ENCODE results near the gene ARRB1.

ARRB1 gene

DNA sequence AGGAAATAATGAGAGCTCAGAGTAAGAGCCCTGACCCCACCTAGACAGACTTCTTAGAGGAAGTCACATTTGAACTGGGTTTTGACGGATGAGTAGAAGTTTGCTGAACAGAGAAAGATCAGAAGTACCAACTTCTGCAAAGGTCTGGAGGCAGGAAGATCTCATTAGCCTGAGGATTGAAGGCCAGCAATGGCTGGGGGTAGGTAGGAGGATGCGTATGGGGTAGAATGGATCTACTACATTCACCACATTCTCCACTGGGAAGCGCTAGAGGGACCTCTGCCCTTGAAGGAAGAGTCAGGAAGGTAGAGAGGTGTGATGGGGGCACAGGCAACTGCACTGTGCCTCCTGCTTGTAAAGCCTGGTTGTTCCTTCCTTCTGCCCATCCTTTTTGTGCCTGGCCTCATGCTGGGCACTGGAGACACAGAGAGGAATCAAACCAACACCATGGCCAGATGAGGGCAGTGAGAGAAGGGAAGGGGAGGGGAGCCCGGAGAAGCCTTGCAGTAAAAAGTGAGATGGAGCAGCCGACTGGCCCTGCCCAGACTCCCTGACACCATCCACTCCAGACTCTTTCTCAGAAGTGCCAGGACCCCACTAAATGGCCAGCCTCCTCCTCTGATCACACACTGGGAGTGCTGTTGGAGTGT, 106.0 kb downstream of the ARRB1 start:
- Histone ChIP-seq H3K4me1 (ENCODE audit: control insufficient read depth, insufficient read depth, low read length) (no peaks in the 10 kb centered on the region), H3K9ac (ENCODE audit: low read depth, low read length) (no peak overlapping the region), H3K36me3 (ENCODE audit: control insufficient read depth, insufficient read depth, low read length) (no peaks in the 10 kb centered on the region), H3K4me3 (ENCODE audit: low read depth, low read length) (no peak overlapping the region), H3K9me3 (ENCODE audit: control insufficient read depth, insufficient read depth, low read length) (no peaks in the 10 kb centered on the region), H3K27me3 (ENCODE audit: control insufficient read depth, insufficient read depth, low read length) (peaks cover 35% of the 10 kb centered on the region)

DNA sequence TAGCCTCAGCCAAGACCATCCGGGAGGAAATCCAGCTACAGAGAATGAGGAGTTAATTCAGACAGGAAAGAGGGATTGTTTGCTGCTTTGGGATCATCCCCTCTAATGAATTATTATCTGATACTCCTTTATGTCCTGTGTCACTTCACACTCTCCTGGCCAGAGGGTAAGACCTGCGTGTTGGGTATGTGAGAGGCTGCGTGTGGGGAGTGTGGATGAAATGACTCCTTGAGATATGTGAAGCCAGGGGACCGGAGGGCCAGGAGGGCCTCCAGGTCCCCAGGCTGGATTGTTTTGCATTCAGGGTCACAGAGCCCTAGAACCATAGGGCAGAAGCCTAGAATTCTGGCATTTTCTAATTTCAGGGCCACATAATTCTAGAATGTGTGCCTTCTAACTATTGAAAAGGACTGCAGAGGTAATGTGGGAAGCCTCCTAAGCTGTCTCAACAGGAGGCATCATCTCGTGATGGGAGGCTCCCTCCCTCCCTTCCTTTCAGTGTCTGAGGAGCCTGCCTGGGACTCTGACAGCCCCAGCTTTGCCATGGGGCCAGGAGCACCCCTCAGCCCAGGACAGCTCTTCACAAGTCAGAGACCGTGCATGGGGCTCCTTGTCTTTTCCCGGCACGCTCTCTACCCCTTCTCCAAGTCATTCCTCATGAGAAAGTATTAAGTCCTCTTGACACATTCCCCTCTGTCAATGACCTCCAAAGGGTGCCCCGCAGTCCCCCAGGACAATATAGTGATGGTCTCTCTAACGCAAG, 107.2 kb downstream of the ARRB1 start:
- H3K36me3 ChIP-seq (ENCODE audit: control insufficient read depth, insufficient read depth, low read length) = no peaks in the 10 kb centered on the region
- no peak overlapping the region for H3K4me3 ChIP-seq (ENCODE audit: low read depth, low read length)
- peaks cover 46% of the 10 kb centered on the region for H3K27me3 ChIP-seq (ENCODE audit: control insufficient read depth, insufficient read depth, low read length)
- peaks cover under 1% of the 10 kb centered on the region for H3K4me1 ChIP-seq (ENCODE audit: control insufficient read depth, insufficient read depth, low read length)
- no peak overlapping the region for H3K9ac ChIP-seq (ENCODE audit: low read depth, low read length)
- no peaks in the 10 kb centered on the region for H3K9me3 ChIP-seq (ENCODE audit: control insufficient read depth, insufficient read depth, low read length)

DNA sequence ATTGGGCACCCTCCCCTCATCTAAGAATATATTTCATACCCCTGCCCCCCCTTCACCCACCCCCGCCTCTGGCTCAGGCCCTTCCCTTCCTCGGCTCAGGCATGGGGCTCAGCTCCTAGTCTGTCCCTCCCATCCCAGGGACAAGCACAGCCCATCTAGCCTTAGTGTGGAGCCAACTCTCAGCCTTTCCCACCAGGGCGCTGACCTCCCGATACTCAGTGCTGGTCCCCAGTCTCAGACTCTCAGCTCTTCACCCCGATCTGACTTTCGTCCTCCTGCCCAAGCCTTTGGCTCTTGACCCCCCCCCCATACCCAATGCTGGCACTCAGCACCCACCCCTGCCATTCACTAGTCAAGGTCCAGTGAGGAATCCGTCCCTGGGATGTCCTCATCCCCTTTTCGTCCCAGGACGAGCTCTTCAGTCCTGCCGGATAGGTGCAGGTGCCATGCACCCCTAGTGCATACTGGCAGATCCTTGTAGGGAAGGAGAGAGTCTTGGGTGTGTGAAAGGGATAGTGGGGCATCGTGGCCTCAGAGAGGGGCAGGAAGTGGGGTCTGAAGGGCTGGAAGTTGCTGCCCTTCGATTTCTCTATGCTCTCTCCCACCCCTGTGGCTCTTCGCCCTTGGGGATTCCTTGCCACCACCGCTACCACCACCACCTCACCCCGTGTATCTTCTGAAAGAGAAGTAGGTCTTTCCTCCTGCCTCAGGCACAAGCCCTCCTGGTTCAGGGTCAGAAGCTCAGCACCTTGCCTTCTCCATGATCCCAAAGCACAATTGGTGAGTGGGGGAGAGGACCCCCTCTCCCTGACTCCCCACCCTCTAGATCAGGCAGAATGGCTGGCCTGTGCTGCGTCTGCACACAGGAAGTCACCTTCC, 108.5 kb downstream of the ARRB1 start:
- no peaks in the 10 kb centered on the region for H3K9me3 ChIP-seq (ENCODE audit: control insufficient read depth, insufficient read depth, low read length)
- no peak overlapping the region for H3K9ac ChIP-seq (ENCODE audit: low read depth, low read length)
- H3K36me3 ChIP-seq (ENCODE audit: control insufficient read depth, insufficient read depth, low read length) = no peaks in the 10 kb centered on the region
- H3K4me3 ChIP-seq (ENCODE audit: low read depth, low read length) = peak overlapping the region; percentile 53
- peaks cover 53% of the 10 kb centered on the region for H3K27me3 ChIP-seq (ENCODE audit: control insufficient read depth, insufficient read depth, low read length)
- peaks cover 3% of the 10 kb centered on the region for H3K4me1 ChIP-seq (ENCODE audit: control insufficient read depth, insufficient read depth, low read length)

DNA sequence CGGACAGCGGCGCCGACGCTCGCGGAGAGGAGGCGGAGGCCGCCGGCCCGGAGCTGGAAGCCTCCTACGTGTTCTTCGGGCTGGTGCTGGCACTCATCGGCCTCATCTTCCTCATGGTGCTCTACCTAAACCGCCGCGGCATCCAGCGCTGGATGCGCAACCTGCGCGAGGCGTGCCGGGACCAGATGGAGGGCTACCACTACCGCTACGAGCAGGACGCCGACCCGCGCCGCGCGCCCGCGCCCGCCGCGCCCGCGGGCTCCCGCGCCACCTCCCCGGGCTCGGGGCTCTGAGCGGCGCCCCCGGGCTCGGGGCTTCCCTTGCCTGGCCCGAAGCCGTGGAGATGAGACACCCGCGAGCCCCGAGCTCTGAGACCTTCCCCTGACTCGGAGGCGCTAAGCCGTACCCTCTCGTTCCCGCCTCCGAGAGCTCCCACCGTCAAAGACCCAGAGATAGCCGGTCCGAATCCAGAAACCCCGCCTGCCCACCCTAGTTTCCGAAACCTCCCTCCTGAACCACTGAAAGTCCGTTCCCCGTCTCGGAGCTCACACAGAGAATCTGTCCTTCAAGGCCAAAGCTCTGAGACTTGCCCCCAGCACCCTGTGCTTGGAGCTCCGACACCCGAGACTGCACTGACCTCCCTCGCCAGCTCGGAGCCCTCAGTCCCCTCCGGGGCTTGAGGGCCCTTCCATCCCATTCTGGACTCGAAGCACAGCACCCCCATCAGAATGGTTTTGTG, 109.4 kb downstream of the ARRB1 start:
- peak overlapping the region; percentile 53 for H3K4me3 ChIP-seq (ENCODE audit: low read depth, low read length)
- H3K4me1 ChIP-seq (ENCODE audit: control insufficient read depth, insufficient read depth, low read length) = peaks cover 3% of the 10 kb centered on the region
- peaks cover 53% of the 10 kb centered on the region for H3K27me3 ChIP-seq (ENCODE audit: control insufficient read depth, insufficient read depth, low read length)
- no peak overlapping the region for H3K9ac ChIP-seq (ENCODE audit: low read depth, low read length)
- no peaks in the 10 kb centered on the region for H3K9me3 ChIP-seq (ENCODE audit: control insufficient read depth, insufficient read depth, low read length)
- no peaks in the 10 kb centered on the region for H3K36me3 ChIP-seq (ENCODE audit: control insufficient read depth, insufficient read depth, low read length)

DNA sequence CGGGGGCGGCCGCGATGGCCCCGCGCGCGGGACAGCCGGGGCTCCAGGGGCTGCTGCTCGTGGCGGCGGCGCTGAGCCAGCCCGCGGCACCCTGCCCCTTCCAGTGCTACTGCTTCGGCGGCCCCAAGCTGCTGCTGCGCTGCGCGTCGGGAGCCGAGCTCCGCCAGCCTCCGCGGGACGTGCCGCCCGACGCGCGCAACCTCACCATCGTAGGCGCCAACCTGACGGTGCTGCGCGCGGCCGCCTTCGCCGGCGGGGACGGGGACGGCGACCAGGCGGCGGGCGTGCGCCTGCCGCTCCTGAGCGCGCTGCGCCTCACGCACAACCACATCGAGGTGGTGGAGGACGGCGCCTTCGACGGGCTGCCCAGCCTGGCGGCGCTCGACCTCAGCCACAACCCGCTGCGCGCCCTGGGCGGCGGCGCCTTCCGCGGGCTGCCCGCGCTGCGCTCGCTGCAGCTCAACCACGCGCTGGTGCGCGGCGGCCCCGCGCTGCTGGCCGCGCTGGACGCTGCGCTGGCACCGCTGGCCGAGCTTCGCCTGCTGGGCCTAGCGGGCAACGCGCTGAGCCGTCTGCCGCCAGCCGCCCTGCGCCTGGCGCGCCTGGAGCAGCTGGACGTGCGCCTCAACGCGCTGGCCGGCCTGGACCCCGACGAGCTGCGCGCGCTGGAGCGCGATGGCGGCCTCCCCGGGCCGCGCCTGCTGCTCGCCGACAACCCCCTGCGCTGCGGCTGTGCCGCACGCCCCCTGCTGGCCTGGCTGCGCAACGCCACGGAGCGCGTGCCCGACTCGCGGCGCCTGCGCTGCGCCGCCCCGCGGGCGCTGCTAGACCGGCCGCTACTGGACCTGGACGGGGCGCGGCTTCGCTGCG, 110.2 kb downstream of the ARRB1 start:
- no peaks in the 10 kb centered on the region for H3K9me3 ChIP-seq (ENCODE audit: control insufficient read depth, insufficient read depth, low read length)
- H3K36me3 ChIP-seq (ENCODE audit: control insufficient read depth, insufficient read depth, low read length) = no peaks in the 10 kb centered on the region
- H3K27me3 ChIP-seq (ENCODE audit: control insufficient read depth, insufficient read depth, low read length) = peaks cover 53% of the 10 kb centered on the region
- H3K4me3 ChIP-seq (ENCODE audit: low read depth, low read length) = peak overlapping the region; percentile 53
- no peak overlapping the region for H3K9ac ChIP-seq (ENCODE audit: low read depth, low read length)
- H3K4me1 ChIP-seq (ENCODE audit: control insufficient read depth, insufficient read depth, low read length) = peaks cover 3% of the 10 kb centered on the region

DNA sequence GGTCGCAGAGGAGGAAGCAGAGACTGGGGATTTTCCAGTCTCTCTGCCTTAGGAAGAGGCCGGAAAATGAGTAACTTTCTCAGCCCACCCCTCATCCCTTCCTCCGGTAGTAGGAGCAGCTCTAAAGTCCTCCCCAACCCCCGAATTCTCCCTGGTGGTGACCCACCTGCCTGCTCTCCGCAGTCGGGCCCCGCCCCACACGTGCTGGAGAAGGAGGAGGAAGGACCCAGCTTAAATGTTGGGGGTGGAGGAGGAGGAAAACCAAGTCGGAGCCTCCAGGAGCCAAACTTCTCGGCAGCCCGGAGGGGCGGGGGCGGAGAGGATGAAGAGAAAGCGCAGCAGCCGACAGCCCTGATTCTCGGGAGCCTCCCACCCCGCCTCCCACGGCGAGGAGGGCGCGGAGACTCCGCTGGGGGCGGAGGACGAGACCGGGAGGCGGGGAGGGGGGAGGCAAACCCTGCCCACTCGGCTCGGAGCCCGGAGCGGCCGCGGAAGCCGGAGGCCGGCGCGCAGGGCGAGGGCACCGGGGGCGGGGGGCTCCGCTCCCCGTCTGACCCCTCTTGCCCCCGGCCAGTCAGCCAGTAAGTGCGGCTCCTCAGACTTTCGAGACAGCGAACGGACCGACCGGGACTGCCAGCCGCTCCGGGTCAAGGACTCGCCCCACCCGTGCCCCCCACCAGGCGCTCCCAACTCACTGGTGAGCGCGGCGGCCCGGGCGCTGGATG, 111.0 kb downstream of the ARRB1 start, which contains the start of gene TPBGL:
Gene TPBGL, plus strand, starts transcription at position 464 of the 725 bp plus-strand sequence. CDS start 276 bp downstream, outside the sequence.
- Histone ChIP-seq H3K4me1 (ENCODE audit: control insufficient read depth, insufficient read depth, low read length) (peaks cover 3% of the 10 kb centered on the region), H3K9ac (ENCODE audit: low read depth, low read length) (no peak within 1 kb of the TSS), H3K27me3 (ENCODE audit: control insufficient read depth, insufficient read depth, low read length) (peaks cover 56% of the 10 kb centered on the region), H3K4me3 (ENCODE audit: low read depth, low read length) (peak within 1 kb of the TSS; percentile 53), H3K9me3 (ENCODE audit: control insufficient read depth, insufficient read depth, low read length) (no peaks in the 10 kb centered on the region), H3K36me3 (ENCODE audit: control insufficient read depth, insufficient read depth, low read length) (no peaks in the 10 kb centered on the region)

DNA sequence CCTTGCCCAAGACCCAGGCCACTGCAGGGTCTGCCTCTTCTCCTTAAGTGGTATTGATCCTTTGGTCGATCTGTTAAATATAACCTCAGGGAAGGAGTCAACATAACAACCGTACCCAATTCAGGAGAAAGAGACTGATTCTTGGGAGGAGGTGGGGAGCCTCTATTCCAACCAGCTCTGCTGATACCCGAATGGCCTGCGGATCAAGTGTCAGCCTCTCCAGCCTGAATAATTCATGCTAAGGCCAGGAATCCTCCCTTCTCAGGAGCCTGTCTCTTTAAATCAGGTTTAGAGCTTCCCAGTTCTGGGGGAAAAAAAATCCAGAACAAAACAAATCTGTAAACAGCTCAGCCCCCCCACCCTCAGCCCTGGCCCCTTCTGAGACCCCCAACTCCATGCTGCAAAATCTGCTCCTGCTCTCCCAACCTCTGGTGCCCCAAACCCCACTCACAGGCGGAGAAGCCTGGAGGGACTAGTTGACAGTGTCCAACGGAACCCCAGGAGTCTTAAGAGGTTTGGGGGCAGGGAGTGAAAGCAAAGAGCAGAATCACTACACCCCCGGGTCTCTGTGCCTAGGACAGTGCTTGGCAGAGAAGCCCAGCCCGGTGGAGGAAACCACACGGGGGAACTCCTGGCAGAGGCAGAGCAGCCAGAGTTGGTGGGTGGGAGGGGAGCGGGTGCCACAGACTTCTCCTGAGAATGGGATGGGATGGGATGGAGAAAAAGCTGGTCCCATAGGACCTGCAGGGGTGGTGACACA, 111.8 kb downstream of the ARRB1 start:
- H3K4me3 ChIP-seq (ENCODE audit: low read depth, low read length) = peak overlapping the region; percentile 53
- H3K27me3 ChIP-seq (ENCODE audit: control insufficient read depth, insufficient read depth, low read length) = peaks cover 50% of the 10 kb centered on the region
- no peaks in the 10 kb centered on the region for H3K36me3 ChIP-seq (ENCODE audit: control insufficient read depth, insufficient read depth, low read length)
- peaks cover 3% of the 10 kb centered on the region for H3K4me1 ChIP-seq (ENCODE audit: control insufficient read depth, insufficient read depth, low read length)
- no peak overlapping the region for H3K9ac ChIP-seq (ENCODE audit: low read depth, low read length)
- H3K9me3 ChIP-seq (ENCODE audit: control insufficient read depth, insufficient read depth, low read length) = no peaks in the 10 kb centered on the region

DNA sequence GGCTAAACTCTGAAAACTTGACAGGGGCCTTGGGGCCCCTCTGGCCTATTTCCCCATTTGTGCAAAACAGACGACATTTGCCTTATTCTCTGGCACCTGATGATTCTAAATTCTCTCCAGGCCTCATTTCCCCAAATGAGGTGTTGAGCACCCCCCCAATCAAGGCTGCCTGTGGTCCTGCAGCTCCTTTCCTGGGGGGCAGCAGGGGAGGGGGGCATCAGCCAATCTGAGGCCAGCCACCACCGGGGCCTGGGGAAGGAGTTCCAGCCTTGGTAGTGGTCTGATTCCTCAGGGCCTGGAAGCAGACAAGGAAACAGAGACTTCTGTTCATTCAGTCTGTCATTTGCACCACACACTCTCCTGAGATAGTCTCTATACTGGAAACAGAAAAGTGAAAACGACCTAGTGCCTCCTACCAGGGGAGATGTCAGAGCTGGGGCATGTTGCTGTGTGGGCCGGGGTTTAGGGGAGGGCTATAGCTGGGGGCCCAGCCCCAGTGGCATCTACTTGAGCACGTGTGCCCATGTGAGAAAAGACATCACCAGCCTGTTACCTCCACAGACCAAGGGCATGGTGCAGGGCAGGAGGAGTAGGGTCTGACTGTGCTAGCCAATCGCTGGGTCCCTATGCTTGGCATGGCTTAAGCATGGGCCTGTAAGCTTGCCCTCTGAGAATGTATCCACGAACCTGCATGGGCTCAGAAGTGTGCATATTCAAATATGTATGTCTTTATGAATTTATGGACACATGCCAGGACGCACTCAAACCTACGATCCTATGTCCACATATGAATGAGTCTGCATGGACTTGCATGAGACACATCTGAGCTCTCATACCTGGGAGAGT, 112.6 kb downstream of the ARRB1 start:
- peaks cover 3% of the 10 kb centered on the region for H3K4me1 ChIP-seq (ENCODE audit: control insufficient read depth, insufficient read depth, low read length)
- H3K4me3 ChIP-seq (ENCODE audit: low read depth, low read length) = no peak overlapping the region
- no peaks in the 10 kb centered on the region for H3K36me3 ChIP-seq (ENCODE audit: control insufficient read depth, insufficient read depth, low read length)
- H3K9me3 ChIP-seq (ENCODE audit: control insufficient read depth, insufficient read depth, low read length) = no peaks in the 10 kb centered on the region
- H3K27me3 ChIP-seq (ENCODE audit: control insufficient read depth, insufficient read depth, low read length) = peaks cover 41% of the 10 kb centered on the region
- H3K9ac ChIP-seq (ENCODE audit: low read depth, low read length) = no peak overlapping the region

DNA sequence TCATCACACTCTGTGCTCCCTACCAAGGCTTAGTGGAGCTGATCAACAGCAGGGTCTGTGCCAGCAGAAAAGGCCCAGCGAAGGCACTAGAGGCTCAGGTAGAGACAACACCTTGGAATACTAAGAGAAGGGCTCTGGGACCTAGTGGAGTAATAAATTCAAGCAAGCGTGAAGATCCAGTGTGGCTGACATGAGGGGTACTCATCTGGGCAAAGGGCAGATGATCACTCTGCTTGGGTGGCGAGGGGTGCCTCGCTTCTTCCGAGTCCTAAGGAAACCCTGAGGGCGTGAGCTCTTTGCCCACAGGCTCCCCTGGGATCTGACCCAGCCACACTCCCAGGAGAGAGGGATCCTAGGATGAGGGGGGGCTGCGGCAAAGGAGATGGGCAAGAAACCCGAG, 114.4 kb downstream of the ARRB1 start:
- H3K9me3 ChIP-seq (ENCODE audit: control insufficient read depth, insufficient read depth, low read length) = no peaks in the 10 kb centered on the region
- peaks cover 3% of the 10 kb centered on the region for H3K4me1 ChIP-seq (ENCODE audit: control insufficient read depth, insufficient read depth, low read length)
- no peak overlapping the region for H3K4me3 ChIP-seq (ENCODE audit: low read depth, low read length)
- no peak overlapping the region for H3K9ac ChIP-seq (ENCODE audit: low read depth, low read length)
- H3K36me3 ChIP-seq (ENCODE audit: control insufficient read depth, insufficient read depth, low read length) = no peaks in the 10 kb centered on the region
- H3K27me3 ChIP-seq (ENCODE audit: control insufficient read depth, insufficient read depth, low read length) = peaks cover 23% of the 10 kb centered on the region
